HepG2 (cell line): Measurements from ENCODE around the gene VPS25. TPM values are rescaled to one million over a fixed set of nuclear protein-coding genes. Genes with fewer than 3 reads are reported as not detected.

Experiments used
- ATAC-seq: fragments of 200-7000 bp; cut with Tn5 transposase; 3 replicates; pipeline ENCODE4 v1.9.1; 2020; ENCODE audit warnings: mild to moderate bottlenecking, moderate library complexity
- BruUV-seq: library from RNA; stranded (reverse); fragments of 400-500 nt; replicated peaks from 2 replicates; lab custom pipeline; 2021; lab: Mats Ljungman, UMichigan
- CTCF ChIA-PET: fragments of 300-600 bp; formaldehyde crosslinking; extraction: SDS; loops from one replicate; lab custom pipeline; 2021; ENCODE audit warnings: low total read pairs, inconsistent platforms, low intra/inter-chr PET ratio; lab: Yijun Ruan, JAX
- POLR2A ChIA-PET: fragments of 350-600 bp; sonication (Branson Sonifier 250); formaldehyde crosslinking; loops from one replicate; lab custom pipeline; 2020; ENCODE audit warnings: antibody characterized with exemption, inconsistent platforms; lab: Yijun Ruan, JAX
- DNase-seq: peaks from one replicate; pipeline ENCODE4 v3.0.0-alpha.2; 2015; ENCODE audit warnings: low spot score
- FAIRE-seq: peaks from 3 replicates; lab custom pipeline; 2011; peaks lifted over from hg19 to GRCh38; lab: Jason Lieb, UNC
- H2AFZ ChIP-seq: one replicate; pipeline ENCODE4 v1.6.1; 2011; ENCODE audit warnings: low read length, inconsistent platforms
- H3K27ac ChIP-seq: fragments of 300-600 bp; 3 replicates; pipeline ENCODE4 v1.8.0; 2011; ENCODE audit warnings: mixed run types, mild to moderate bottlenecking, mixed read lengths, low read length, inconsistent platforms; ENCODE audit not compliant: insufficient read depth; ENCODE audit errors: extremely low read length
- H3K27me3 ChIP-seq, 2 experiments: fragments of 200-600 bp in 1 of 2; 2 replicates in 1 of 2; 3 replicates in 1 of 2; pipeline versions ENCODE4 v1.6.0 to v1.8.0; 2011; ENCODE audit warnings: low read length in 2 of 2, mild to moderate bottlenecking in 2 of 2, moderate library complexity in 2 of 2, inconsistent platforms in 1 of 2; ENCODE audit not compliant: insufficient read depth in 2 of 2, control insufficient read depth in 1 of 2
- H3K36me3 ChIP-seq, 2 experiments: fragments of 200-600 bp in 1 of 2; replicated peaks in 1 of 2; 2 replicates in 1 of 2; 3 replicates in 1 of 2; pipeline versions ENCODE4 v1.5.1 to v1.8.0; 2011; ENCODE audit warnings: low read length in 2 of 2, inconsistent platforms in 1 of 2; ENCODE audit not compliant: insufficient read depth in 2 of 2, control insufficient read depth in 1 of 2
- H3K4me1 ChIP-seq: 2 replicates; pipeline ENCODE4 v1.5.1; 2012; ENCODE audit warnings: low read length, inconsistent platforms; ENCODE audit not compliant: insufficient read depth
- H3K4me2 ChIP-seq: 2 replicates; pipeline ENCODE4 v1.6.0; 2011; ENCODE audit warnings: low read depth, low read length, inconsistent platforms
- H3K4me3 ChIP-seq, 3 experiments: fragments of 200-600 bp in 1 of 3; sonication (generic), shearing (Covaris generic) in 1 of 3; replicated peaks in 1 of 3; 2 replicates each; pipeline ENCODE4 v1.5.1; 2011 to 2016; ENCODE audit warnings: low read length in 3 of 3, inconsistent platforms in 2 of 3, low read depth in 2 of 3, mild to moderate bottlenecking in 2 of 3, control low read depth in 1 of 3, mixed read lengths in 1 of 3; ENCODE audit not compliant: insufficient read depth in 1 of 3
- H3K79me2 ChIP-seq: one replicate; pipeline ENCODE4 v1.6.1; 2011; ENCODE audit warnings: low read length, inconsistent platforms; ENCODE audit not compliant: insufficient read depth
- H3K9ac ChIP-seq: 2 replicates; pipeline ENCODE4 v1.6.0; 2011; ENCODE audit warnings: mild to moderate bottlenecking, low read depth, low read length, inconsistent platforms; ENCODE audit not compliant: insufficient read depth
- H3K9me3 ChIP-seq: 2 replicates; pipeline ENCODE4 v1.5.1; 2012; ENCODE audit warnings: mild to moderate bottlenecking, low read length
- H4K20me1 ChIP-seq: 2 replicates; pipeline ENCODE4 v1.6.0; 2011; ENCODE audit warnings: inconsistent platforms, mild to moderate bottlenecking, low read length, moderate library complexity; ENCODE audit not compliant: insufficient read depth
- EEA1 ChIP-seq: sonication (generic); formaldehyde crosslinking; IDR thresholded peaks from 2 replicates; pipeline ENCODE4 v1.5.1; 2020; ENCODE audit warnings: mild to moderate bottlenecking, missing genetic modification reagents, borderline replicate concordance
- HDAC2 ChIP-seq: sonication (generic); formaldehyde crosslinking; IDR thresholded peaks from 2 replicates; pipeline ENCODE4 v1.4.0; 2020; ENCODE audit warnings: missing genetic modification reagents
- JUN ChIP-seq: sonication (generic); formaldehyde crosslinking; IDR thresholded peaks from 2 replicates; pipeline ENCODE4 v1.4.0; 2020; ENCODE audit warnings: mild to moderate bottlenecking, missing genetic modification reagents
- PAF1 ChIP-seq: IDR thresholded peaks from 2 replicates; pipeline ENCODE4 v1.6.1; 2016; ENCODE audit warnings: missing genetic modification reagents, missing compliant biosample characterization
- SAFB2 ChIP-seq: sonication (generic); formaldehyde crosslinking; IDR thresholded peaks from 2 replicates; pipeline ENCODE4 v1.5.1; 2020; ENCODE audit warnings: missing genetic modification reagents, low read depth, mild to moderate bottlenecking, borderline replicate concordance
- SPEN ChIP-seq: sonication (generic); formaldehyde crosslinking; IDR thresholded peaks from 2 replicates; pipeline ENCODE4 v1.5.1; 2020; ENCODE audit warnings: low read depth, mild to moderate bottlenecking, missing genetic modification reagents
- TBL1XR1 ChIP-seq: fragments of 150-350 bp; IDR thresholded peaks from 2 replicates; pipeline ENCODE4 v1.6.1; 2014; ENCODE audit warnings: borderline replicate concordance, low read length; ENCODE audit not compliant: partially characterized antibody
- TCF7L2 ChIP-seq: IDR thresholded peaks from 2 replicates; pipeline ENCODE4 v1.6.1; 2011; ENCODE audit warnings: mild to moderate bottlenecking, low read depth, low read length, moderate library complexity
- ZC3H13 ChIP-seq: sonication (generic); formaldehyde crosslinking; IDR thresholded peaks from 2 replicates; pipeline ENCODE4 v1.8.1; 2023; ENCODE audit warnings: mild to moderate bottlenecking, missing genetic modification reagents, moderate library complexity
- ZNF263 ChIP-seq: sonication (generic); formaldehyde crosslinking; IDR thresholded peaks from 2 replicates; pipeline ENCODE4 v1.4.0; 2020; ENCODE audit warnings: missing genetic modification reagents
- ZNF550 ChIP-seq: sonication (generic); formaldehyde crosslinking; IDR thresholded peaks from 2 replicates; pipeline ENCODE4 v1.4.0; 2020; ENCODE audit warnings: mild to moderate bottlenecking, missing genetic modification reagents, borderline replicate concordance
- WGBS: methylation state at CpG from one replicate; pipeline ENCODE4 v1.1.6; 2017; ENCODE audit warnings: low lambda C conversion rate; 5-methylcytosine and 5-hydroxymethylcytosine counted together
- in situ Hi-C: cut with HindIII; loops from 2 replicates; pipeline ENCODE4 v1.10.0; 2017; ENCODE audit warnings: low pct_unique_long_range_greater_than_20kb; ENCODE audit not compliant: extremely low pct_ligation_motif_present
- intact Hi-C: fragments of 100-400 bp; cut with micrococcal nuclease; formaldehyde crosslinking; loops from one replicate; pipeline ENCODE4 v1.10.0; 2022; ENCODE audit not compliant: unreplicated experiment
- polyA plus RNA-seq, 8 experiments: library from polyadenylated mRNA; depleted of rRNA in 3 of 8; stranded (reverse) in 7 of 8; unstranded in 1 of 8; fragments of >200 nt; fragmentation: Illumina TruSeq in 4 of 8; extraction: Trizol in 4 of 8; gene quantifications; 2 replicates each; pipeline versions ENCODE4 v1.2.1 to v1.2.3, GENCODE V29; 2011 to 2016; ENCODE audit warnings: low read depth in 4 of 8, missing spikeins in 1 of 8, mixed read lengths in 1 of 8; ENCODE audit not compliant: insufficient read depth in 1 of 8
- total RNA-seq, 5 experiments: library from RNA; depleted of rRNA; stranded (reverse); fragments of >200 nt; fragmentation: Illumina TruSeq; extraction: Trizol; gene quantifications; 2 replicates each; pipeline ENCODE4 v1.2.3, GENCODE V29; 2016; ENCODE audit warnings: low read depth in 1 of 5
- TF ChIP-seq, protein P1 (sequence below): sonication (generic); formaldehyde crosslinking; conservative IDR thresholded peaks from 2 replicates; pipeline ENCODE4 v1.8.0; 2022; ENCODE audit warnings: low read depth, missing genetic modification reagents
- TF ChIP-seq, protein P2 (sequence below): sonication (generic); formaldehyde crosslinking; IDR thresholded peaks from 2 replicates; pipeline ENCODE4 v1.5.0; 2020; ENCODE audit warnings: missing genetic modification reagents

VPS25 gene
- total and polyA plus RNA-seq, 2 of the 13 experiments (the other 11 are each of a cell fraction or from before 2014, with no cell fraction given), result 161 to 249 TPM

DNA sequence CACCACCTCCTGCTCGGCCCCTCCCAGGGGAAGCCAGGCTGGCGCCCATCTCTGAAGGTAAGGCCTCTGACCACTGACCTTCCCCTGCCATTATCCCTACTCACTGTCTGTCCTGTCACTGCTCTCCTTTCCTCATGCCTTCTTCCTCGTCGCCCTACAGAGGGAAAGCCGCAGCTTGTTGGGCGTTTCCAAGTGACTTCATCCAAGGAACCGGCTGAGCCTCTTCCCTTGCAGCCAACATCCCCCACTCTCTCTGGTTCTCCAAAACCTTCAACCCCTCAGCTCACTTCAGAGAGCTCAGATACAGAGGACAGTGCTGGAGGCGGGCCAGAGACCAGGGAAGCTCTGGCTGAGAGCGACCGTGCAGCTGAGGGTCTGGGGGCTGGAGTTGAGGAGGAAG lies 22.2 kb downstream of the VPS25 start:
- intact Hi-C loops, result no loop called here
- peaks cover 0 to 2% of the 10 kb centered on the region in 2 experiments; a peak in 3 of 5 replicates for H3K36me3 ChIP-seq
- H3K27me3 ChIP-seq, result no peaks in the 10 kb centered on the region; a peak in 2 of 5 replicates
- CTCF ChIA-PET, result no interaction called here
- H3K27ac ChIP-seq, result no peak overlapping the region
- FAIRE-seq, result no peak
- no peak overlapping the region for H2AFZ ChIP-seq
- TF ChIP-seq SPEN (CRISPR knock-in tag) (no peak), JUN (CRISPR knock-in tag) (no peak), TBL1XR1 (no peak), EEA1 (CRISPR knock-in tag) (peak; percentile 30; the same call in 1 of the 2 replicates), SAFB2 (0 out of 2 replicates have a peak, but pooled peaks have one; percentile 25), ZNF263 (CRISPR knock-in tag) (no peak), PAF1 (CRISPR knock-in tag) (peak; percentile 54; the same call in 1 of the 2 replicates), ZC3H13 (CRISPR knock-in tag) (no peak), HDAC2 (CRISPR knock-in tag) (no peak), ZNF550 (CRISPR knock-in tag) (0 out of 2 replicates have a peak, but pooled peaks have one; percentile 15), TCF7L2 (no peak)
- TF ChIP-seq, protein P1, sequence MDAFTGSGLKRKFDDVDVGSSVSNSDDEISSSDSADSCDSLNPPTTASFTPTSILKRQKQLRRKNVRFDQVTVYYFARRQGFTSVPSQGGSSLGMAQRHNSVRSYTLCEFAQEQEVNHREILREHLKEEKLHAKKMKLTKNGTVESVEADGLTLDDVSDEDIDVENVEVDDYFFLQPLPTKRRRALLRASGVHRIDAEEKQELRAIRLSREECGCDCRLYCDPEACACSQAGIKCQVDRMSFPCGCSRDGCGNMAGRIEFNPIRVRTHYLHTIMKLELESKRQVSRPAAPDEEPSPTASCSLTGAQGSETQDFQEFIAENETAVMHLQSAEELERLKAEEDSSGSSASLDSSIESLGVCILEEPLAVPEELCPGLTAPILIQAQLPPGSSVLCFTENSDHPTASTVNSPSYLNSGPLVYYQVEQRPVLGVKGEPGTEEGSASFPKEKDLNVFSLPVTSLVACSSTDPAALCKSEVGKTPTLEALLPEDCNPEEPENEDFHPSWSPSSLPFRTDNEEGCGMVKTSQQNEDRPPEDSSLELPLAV (CRISPR knock-in tag), result no peak
- TF ChIP-seq, protein P2, sequence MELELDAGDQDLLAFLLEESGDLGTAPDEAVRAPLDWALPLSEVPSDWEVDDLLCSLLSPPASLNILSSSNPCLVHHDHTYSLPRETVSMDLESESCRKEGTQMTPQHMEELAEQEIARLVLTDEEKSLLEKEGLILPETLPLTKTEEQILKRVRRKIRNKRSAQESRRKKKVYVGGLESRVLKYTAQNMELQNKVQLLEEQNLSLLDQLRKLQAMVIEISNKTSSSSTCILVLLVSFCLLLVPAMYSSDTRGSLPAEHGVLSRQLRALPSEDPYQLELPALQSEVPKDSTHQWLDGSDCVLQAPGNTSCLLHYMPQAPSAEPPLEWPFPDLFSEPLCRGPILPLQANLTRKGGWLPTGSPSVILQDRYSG (CRISPR knock-in tag), result no peak
- no peak overlapping the region for H3K9ac ChIP-seq
- BruUV-seq, result no TSS peak
- no peak overlapping the region for H3K4me2 ChIP-seq
- 95% methylated on average over 10 of the region's 10 CpGs for WGBS
- POLR2A ChIA-PET, result interaction anchor here (0.9 to 12.5 kb wide), 8 partner anchors 10 to 52 kb away, joined by 3 to 278 read pairs (median 5); partner anchors contain the start of genes BECN1, EZH1, VPS25 and WNK4
- no peaks in the 10 kb centered on the region for H4K20me1 ChIP-seq
- no peaks in the 10 kb centered on the region for H3K9me3 ChIP-seq
- ATAC-seq, result no peak
- H3K4me1 ChIP-seq, result peaks cover 67% of the 10 kb centered on the region
- no peak for DNase-seq
- H3K79me2 ChIP-seq, result peaks cover 19% of the 10 kb centered on the region
- in situ Hi-C loops, result no loop called here
- H3K4me3 ChIP-seq, result no peak overlapping the region
